HG03520 (cell line): ENCODE measurements around the gene COL6A5.
"Not testable (repeated sequence)": the region's sequence is repeated elsewhere in the genome, so short reads cannot be mapped to it uniquely, and the experiment has no call there.

Experiments used
- ATAC-seq: cut with Tn5 transposase; IDR thresholded peaks from one replicate; pipeline ENCODE4 v1.9.1; 2021; ENCODE audit warnings: mild to moderate bottlenecking, moderate library complexity; ENCODE audit not compliant: unreplicated experiment

The COL6A5 gene, protein sequence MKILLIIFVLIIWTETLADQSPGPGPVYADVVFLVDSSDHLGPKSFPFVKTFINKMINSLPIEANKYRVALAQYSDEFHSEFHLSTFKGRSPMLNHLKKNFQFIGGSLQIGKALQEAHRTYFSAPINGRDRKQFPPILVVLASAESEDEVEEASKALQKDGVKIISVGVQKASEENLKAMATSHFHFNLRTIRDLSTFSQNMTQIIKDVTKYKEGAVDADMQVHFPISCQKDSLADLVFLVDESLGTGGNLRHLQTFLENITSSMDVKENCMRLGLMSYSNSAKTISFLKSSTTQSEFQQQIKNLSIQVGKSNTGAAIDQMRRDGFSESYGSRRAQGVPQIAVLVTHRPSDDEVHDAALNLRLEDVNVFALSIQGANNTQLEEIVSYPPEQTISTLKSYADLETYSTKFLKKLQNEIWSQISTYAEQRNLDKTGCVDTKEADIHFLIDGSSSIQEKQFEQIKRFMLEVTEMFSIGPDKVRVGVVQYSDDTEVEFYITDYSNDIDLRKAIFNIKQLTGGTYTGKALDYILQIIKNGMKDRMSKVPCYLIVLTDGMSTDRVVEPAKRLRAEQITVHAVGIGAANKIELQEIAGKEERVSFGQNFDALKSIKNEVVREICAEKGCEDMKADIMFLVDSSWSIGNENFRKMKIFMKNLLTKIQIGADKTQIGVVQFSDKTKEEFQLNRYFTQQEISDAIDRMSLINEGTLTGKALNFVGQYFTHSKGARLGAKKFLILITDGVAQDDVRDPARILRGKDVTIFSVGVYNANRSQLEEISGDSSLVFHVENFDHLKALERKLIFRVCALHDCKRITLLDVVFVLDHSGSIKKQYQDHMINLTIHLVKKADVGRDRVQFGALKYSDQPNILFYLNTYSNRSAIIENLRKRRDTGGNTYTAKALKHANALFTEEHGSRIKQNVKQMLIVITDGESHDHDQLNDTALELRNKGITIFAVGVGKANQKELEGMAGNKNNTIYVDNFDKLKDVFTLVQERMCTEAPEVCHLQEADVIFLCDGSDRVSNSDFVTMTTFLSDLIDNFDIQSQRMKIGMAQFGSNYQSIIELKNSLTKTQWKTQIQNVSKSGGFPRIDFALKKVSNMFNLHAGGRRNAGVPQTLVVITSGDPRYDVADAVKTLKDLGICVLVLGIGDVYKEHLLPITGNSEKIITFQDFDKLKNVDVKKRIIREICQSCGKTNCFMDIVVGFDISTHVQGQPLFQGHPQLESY (N-terminal part only)

DNA sequence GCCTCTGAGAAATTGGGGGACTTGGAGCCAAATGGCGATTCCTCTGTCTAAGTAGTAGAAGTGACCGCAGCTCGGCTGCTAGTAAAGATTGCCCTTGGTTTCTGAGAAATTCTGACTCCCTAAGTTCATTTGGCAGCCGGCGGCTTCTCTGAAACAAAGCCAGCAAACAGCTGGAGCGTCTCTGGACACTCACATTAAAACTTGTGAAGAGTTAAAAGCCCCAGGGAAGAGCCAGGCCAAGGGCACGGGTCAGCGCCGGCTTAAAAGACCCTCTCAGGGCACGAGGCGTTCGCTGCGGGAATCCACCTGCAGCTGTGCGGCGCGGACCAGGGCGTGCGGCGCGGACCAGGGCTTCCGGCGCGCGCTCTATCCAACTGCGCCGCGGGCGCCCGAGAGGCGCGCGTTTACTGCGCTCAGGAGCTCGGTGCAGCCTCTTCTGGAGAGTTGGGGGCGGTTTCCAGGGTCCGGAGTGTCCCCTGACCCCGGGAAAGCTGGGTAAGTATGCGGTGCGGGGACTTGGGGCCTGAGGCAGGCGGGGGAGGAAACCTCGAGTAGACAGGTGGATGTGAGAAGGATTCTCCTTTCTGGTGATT is at the start of gene COL6A5:
TSS of gene COL6A5 (plus strand) at position 186 of the 593 bp plus-strand sequence. CDS start 27,967 bp downstream, outside the sequence.
- ATAC-seq: no peak

DNA sequence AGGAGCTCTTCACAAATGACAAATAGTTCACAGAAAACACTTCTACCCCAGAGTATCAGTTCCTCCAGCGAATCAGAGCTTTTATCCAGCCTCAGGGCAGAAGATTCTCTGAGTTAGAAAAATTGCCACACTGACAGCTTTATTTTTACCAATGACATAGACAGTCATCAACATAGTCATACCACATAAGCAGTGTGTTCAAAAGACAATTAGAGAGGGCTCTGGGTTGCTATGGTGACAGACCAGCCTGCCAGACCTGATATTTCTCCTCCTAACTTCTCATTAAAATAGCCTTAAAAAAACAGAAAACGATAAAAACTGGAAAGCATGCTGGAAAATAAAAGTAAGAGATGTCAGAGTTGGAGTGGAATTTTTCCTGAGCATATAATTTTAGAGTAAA is 45.9 kb upstream of the COL6A5 start:
- ATAC-seq: no peak

GRCh38 chr3:130300888-130301287 is 44.6 kb upstream of the COL6A5 start:
- no peak for ATAC-seq

DNA sequence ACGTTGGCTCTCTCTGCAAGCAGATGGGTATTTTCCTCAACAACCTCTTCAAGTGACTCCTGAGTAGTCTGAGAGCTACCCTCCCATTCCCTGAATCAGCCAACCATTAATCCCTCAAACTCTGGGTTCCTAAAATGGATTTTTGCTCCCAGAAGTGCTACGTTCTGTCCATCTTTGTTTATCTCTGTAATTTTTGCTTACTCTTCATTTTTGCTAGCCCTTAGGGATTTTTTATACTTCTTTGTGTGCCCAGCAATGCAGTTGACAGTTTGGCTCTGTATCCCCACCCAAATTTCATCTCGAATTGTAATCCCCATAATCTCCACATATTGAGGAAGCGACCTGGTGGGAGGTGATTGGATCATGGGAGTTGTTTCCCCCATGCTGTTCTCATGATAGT is 35.4 kb upstream of the COL6A5 start:
- ATAC-seq: no peak

GRCh38 chr3:130312374-130312773 is 33.1 kb upstream of the COL6A5 start:
- ATAC-seq: no peak

DNA sequence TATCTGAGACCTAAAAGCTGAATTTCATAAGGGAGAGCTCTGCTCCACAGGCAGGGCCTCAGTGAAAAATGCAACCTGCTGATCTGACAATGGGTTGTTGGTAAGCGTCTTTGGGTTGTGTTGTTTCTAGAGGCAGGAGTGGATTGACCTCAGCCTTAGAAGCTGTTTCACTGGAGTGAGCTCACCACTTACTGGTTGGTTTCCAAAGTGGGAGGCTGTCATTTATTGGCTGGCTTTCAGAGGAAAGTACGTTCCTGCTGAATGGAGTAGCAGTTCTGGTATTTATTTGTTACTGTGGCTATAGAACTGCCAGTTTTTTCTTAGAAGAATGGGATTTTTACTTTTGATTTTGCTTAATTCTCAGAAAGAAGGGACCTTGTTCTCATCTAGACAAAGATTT is 29.3 kb upstream of the COL6A5 start:
- ATAC-seq: no peak

- no peak for ATAC-seq
These were observed 22.0 kb upstream of the COL6A5 start for GRCh38 chr3:130323503-130323902.

DNA sequence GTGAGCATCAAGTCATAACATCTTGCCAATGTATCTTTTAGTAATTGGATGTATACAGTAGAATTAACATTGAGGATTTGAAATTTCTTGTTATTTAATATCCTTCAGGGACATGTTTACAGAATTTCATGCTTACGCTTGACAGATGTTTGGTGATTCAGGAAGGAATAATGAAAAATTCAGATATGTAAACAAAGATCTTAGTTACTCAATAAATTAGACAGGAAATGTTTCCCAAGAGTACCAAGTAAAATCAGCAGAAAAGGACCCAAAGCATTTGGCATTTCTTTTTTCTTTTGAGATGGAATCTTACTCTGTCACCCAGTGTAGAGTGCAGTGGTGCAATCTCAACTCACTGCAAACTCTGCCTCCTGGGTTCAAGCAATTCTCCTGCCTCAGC is 4.7 kb upstream of the COL6A5 start:
- ATAC-seq: no peak

DNA sequence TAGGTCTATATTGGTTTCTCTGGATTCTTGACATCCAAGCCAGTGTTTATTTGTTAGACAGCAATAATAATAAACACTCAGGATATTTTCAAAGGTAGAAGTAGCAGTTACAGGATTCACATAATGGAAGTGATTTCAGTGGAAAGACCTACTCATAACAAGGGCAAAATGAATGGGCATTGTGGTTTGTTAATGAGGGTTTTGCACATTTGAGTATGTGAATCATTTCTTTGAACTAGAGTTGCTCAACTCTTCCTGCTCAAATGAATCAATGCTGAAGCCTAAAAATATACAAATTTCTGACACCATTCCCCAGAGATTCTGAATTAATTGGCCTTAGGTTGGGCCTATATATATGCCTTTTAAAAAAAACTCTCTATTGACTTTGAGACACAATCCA is 4.1 kb upstream of the COL6A5 start:
- ATAC-seq: no peak

GRCh38 chr3:130341882-130342281 is 3.6 kb upstream of the COL6A5 start:
- ATAC-seq: no peak

DNA sequence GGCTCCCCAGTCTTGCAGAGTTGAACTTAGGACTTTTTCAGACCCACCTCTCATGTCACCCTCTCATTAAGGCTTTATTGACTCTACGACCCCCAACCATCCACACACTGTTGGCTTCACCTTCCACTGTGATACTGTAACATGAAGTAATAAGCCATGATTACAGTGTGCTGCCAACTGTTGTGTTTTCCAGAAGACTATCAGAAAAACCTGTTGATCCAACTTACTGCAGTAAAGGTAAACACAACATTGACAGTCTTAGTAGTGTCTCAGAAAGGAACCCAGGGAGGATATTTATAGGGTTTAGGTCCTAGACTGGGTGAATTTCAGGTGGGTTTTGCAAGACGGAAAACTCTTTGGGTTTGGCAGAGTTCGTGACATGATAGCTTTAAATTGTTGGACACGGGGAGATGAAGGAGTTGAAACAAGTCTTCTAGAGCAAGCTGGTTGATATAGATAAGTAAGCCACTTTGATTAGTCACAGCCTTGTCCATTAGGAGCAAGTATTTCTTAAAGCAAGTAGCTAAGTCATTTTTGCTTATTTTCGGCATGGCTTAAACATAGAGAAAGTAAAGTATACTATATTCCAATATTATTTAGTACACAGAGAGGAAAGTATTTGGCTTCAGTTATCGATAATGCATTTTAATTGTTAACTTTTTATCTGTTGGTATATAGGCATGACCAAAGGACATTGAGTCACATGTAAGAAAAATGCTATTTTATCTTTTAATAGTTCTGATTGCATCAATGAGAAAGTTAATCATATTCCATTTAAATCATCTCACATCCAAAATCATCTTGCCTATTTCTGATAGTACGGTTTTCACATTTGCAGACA is 2.4 kb upstream of the COL6A5 start:
- ATAC-seq: no peak

DNA sequence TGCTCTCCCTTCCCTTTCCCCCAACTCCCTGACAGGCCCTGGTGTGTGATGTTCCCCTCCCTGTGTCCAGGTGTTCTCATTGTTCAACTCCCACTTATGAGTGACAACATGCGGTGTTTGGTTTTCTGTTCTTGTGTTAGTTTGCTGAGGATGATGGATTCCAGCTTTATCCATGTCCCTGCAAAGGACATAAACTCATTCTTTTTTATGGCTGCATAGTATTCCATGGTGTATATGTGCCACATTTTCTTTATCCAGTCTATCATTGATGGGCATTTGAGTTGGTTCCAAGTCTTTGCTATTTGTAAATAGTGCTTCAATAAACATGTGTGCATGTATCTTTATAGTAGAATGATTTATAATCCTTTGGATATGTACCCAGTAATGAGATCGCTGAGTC is 2.8 kb downstream of the COL6A5 start:
- not testable (repeated sequence) for ATAC-seq

- ATAC-seq: no peak
These were observed 9.0 kb downstream of the COL6A5 start for GRCh38 chr3:130354430-130354829.

GRCh38 chr3:130374033-130374432 is 28.6 kb downstream of the COL6A5 start:
- no peak for ATAC-seq

DNA sequence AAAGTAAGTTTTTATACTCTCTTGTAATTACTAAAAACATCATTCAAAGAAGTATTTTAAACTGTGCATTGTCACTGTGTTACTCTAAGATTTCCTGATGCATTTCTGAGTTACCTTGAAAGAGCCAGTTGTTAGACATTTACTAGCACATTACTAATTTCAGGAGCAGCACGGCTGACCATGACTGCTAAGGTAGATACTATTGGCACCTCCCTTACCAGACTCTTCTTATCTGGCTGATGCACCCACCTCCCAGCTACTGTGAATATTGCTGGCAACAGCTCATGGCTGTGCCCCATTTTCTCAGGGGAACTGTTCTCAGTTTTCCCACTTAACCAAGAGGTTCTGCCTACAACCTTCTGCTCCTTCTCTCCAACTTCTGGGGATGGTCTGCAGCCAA is 29.4 kb downstream of the COL6A5 start:
- ATAC-seq: no peak

DNA sequence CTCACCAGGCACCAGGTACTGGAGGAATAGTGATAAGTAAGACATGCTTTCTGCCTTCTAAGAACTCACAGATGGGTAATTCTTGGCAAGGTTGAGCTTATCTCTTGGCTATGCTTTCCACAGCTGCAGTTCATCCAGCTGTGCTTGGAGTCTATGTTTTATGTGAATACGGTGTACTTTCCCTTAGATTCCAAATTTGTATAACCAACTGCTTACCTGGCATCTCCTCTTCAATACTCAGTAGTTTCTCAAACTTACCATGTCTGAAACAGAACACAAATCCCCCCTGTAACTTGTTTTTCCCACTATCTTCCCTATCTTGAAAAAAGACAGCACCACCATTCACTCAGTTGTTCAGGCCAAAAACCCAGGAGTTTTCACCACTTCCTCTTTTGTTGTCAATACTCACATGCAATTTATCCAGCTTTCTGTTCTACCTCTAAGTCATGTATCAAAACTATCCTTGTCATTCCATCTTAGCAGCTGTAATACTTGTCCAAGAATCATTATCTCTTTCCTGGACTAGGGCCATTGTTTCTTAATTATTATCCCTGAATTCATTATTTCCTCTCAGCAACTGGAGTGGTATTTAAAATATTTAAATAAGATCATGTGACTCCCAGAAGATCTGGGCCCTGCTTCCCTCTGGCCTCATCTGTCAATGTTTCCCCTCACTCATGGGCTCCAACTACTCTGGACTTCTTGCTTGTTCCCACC is 32.6 kb downstream of the COL6A5 start:
- ATAC-seq: no peak

GRCh38 chr3:130378677-130379191 is 33.3 kb downstream of the COL6A5 start:
- ATAC-seq: no peak

DNA sequence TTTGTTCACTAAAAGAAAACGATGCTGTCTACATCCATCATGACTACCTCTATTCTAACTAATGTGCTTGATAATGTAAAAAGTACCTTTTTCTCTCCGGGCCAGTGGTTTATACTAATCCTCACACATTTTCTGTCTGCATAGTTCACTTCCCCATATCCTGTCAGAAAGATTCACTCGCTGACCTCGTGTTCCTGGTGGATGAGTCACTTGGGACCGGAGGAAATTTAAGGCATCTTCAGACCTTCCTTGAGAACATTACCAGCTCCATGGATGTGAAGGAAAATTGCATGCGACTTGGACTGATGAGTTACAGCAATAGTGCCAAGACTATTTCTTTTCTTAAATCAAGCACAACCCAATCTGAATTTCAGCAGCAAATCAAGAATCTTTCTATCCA is 33.8 kb downstream of the COL6A5 start:
- no peak for ATAC-seq

DNA sequence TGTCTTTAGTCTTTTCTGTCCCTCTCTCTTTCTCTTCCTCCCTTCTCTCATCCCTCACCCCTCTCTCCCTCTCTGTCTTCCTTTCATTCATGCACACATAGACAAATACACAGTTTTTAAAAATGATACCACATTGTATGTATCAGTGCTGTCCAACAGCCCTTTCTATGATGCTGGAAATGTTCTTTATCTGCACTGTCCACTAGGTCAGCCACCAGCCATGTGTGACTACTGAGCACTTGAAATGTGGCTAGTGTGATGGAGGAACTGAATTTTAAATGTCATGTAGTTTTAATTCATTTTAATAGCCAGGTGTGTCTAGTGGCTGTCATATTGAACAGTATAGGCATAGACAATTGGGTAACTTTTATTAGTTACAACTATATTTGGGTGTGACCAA is 34.9 kb downstream of the COL6A5 start:
- no peak for ATAC-seq
